Nucleus accumbens (tissue), 56 donors: ENCODE data around the gene SCN3B.

Source experiments
- DNase-seq, 56 donors: peaks; one replicate each; lab custom pipeline; 2025; lab: John Stamatoyannopoulos, UW

The SCN3B gene

GRCh38 chr11:123580137-123580536 lies 74.3 kb downstream of the SCN3B start:
- DNase-seq: no peak

- no peak for DNase-seq
These were observed 75.0 kb downstream of the SCN3B start for GRCh38 chr11:123579482-123579812.
